ENCODE results near the gene KRTAP2-3. TPM values are rescaled to one million over a fixed set of nuclear protein-coding genes. Genes with fewer than 3 reads are reported as not detected.
"Not testable (repeated sequence)": the region's sequence is repeated elsewhere in the genome, so short reads cannot be mapped to it uniquely, and the experiment has no call there.

Gene KRTAP2-3
- total RNA-seq, 1 experiment from 2014 or later, result not detected

- no peak for DNase-seq (ENCODE audit: low read depth, low spot score)
- in situ Hi-C loops (cut with HindIII; ENCODE audit: low pct_unique_long_range_greater_than_20kb, low sequenced_read_pairs), result no loop called here
Observed at GRCh38 chr17:41076788-41077187, 16.9 kb upstream of the KRTAP2-3 start.

- in situ Hi-C loops (cut with HindIII; ENCODE audit: low pct_unique_long_range_greater_than_20kb, low sequenced_read_pairs), result no loop called here
- DNase-seq (ENCODE audit: low read depth, low spot score), result no peak
Observed at GRCh38 chr17:41073676-41074075, 13.8 kb upstream of the KRTAP2-3 start.

GRCh38 chr17:41071606-41072360 lies 11.9 kb upstream of the KRTAP2-3 start:
- no peak for DNase-seq (ENCODE audit: low read depth, low spot score)
- in situ Hi-C loops (cut with HindIII; ENCODE audit: low pct_unique_long_range_greater_than_20kb, low sequenced_read_pairs), result no loop called here

- no peak for DNase-seq (ENCODE audit: low read depth, low spot score)
- in situ Hi-C loops (cut with HindIII; ENCODE audit: low pct_unique_long_range_greater_than_20kb, low sequenced_read_pairs), result no loop called here
Observed at GRCh38 chr17:41069031-41069430, 9.1 kb upstream of the KRTAP2-3 start.

- no peak for DNase-seq (ENCODE audit: low read depth, low spot score)
- in situ Hi-C loops (cut with HindIII; ENCODE audit: low pct_unique_long_range_greater_than_20kb, low sequenced_read_pairs), result no loop called here
Observed at GRCh38 chr17:41067281-41067680, 7.4 kb upstream of the KRTAP2-3 start.

GRCh38 chr17:41065829-41066624 lies 6.1 kb upstream of the KRTAP2-3 start, which contains the start of gene KRTAP2-4:
TSS of gene KRTAP2-4 (minus strand) at chr17:41065879. CDS start at chr17:41065845, 34 bp downstream.
- in situ Hi-C loops (cut with HindIII; ENCODE audit: low pct_unique_long_range_greater_than_20kb, low sequenced_read_pairs), result no loop called here
- no peak for DNase-seq (ENCODE audit: low read depth, low spot score)

GRCh38 chr17:41065016-41065689 lies 5.2 kb upstream of the KRTAP2-3 start:
- in situ Hi-C loops (cut with HindIII; ENCODE audit: low pct_unique_long_range_greater_than_20kb, low sequenced_read_pairs); DNase-seq (ENCODE audit: low read depth, low spot score): not testable (repeated sequence)

GRCh38 chr17:41064301-41064700 lies 4.4 kb upstream of the KRTAP2-3 start:
- in situ Hi-C loops (cut with HindIII; ENCODE audit: low pct_unique_long_range_greater_than_20kb, low sequenced_read_pairs), result no loop called here
- DNase-seq (ENCODE audit: low read depth, low spot score), result no peak

GRCh38 chr17:41063449-41063848 lies 3.5 kb upstream of the KRTAP2-3 start:
- no peak for DNase-seq (ENCODE audit: low read depth, low spot score)
- in situ Hi-C loops (cut with HindIII; ENCODE audit: low pct_unique_long_range_greater_than_20kb, low sequenced_read_pairs), result no loop called here

- in situ Hi-C loops (cut with HindIII; ENCODE audit: low pct_unique_long_range_greater_than_20kb, low sequenced_read_pairs), result no loop called here
- no peak for DNase-seq (ENCODE audit: low read depth, low spot score)
Observed at GRCh38 chr17:41061964-41062363, 2.0 kb upstream of the KRTAP2-3 start.

- DNase-seq (ENCODE audit: low read depth, low spot score); in situ Hi-C loops (cut with HindIII; ENCODE audit: low pct_unique_long_range_greater_than_20kb, low sequenced_read_pairs): not testable (repeated sequence)
Observed at GRCh38 chr17:41059276-41060051, 450 bp downstream of the KRTAP2-3 start.

- DNase-seq (ENCODE audit: low read depth, low spot score), result no peak
Observed at GRCh38 chr17:41058741-41059140, 1.2 kb downstream of the KRTAP2-3 start.

GRCh38 chr17:41057547-41057946 lies 2.4 kb downstream of the KRTAP2-3 start:
- in situ Hi-C loops (cut with HindIII; ENCODE audit: low pct_unique_long_range_greater_than_20kb, low sequenced_read_pairs), result no loop called here
- DNase-seq (ENCODE audit: low read depth, low spot score), result no peak

More at GRCh38 chr17:41058741-41059140, 1.2 kb downstream of the KRTAP2-3 start:
- in situ Hi-C loops (cut with HindIII; ENCODE audit: low pct_unique_long_range_greater_than_20kb, low sequenced_read_pairs), result no loop called here

- in situ Hi-C loops (cut with HindIII; ENCODE audit: low pct_unique_long_range_greater_than_20kb, low sequenced_read_pairs); DNase-seq (ENCODE audit: low read depth, low spot score): not testable (repeated sequence)
Observed at GRCh38 chr17:41055130-41055529, 4.8 kb downstream of the KRTAP2-3 start, which contains the start of gene KRTAP2-2. TSS of gene KRTAP2-2 (minus strand) at chr17:41055230. CDS start at chr17:41055211, 19 bp downstream.

- in situ Hi-C loops (cut with HindIII; ENCODE audit: low pct_unique_long_range_greater_than_20kb, low sequenced_read_pairs); DNase-seq (ENCODE audit: low read depth, low spot score): not testable (repeated sequence)
Observed at GRCh38 chr17:41054556-41054955, 5.4 kb downstream of the KRTAP2-3 start.

- no peak for DNase-seq (ENCODE audit: low read depth, low spot score)
- in situ Hi-C loops (cut with HindIII; ENCODE audit: low pct_unique_long_range_greater_than_20kb, low sequenced_read_pairs), result no loop called here
Observed at GRCh38 chr17:41054025-41054424, 5.9 kb downstream of the KRTAP2-3 start.

GRCh38 chr17:41052566-41052965 lies 7.3 kb downstream of the KRTAP2-3 start:
- DNase-seq (ENCODE audit: low read depth, low spot score), result no peak
- in situ Hi-C loops (cut with HindIII; ENCODE audit: low pct_unique_long_range_greater_than_20kb, low sequenced_read_pairs), result no loop called here

Measured in SK-MEL-5 (cell line).